GM12878 (cell line): ENCODE results near the gene DIDO1. TPM values are rescaled to one million over a fixed set of nuclear protein-coding genes. Genes with fewer than 3 reads are reported as not detected.
"Not testable (repeated sequence)": the region's sequence is repeated elsewhere in the genome, so short reads cannot be mapped to it uniquely, and the experiment has no call there.

Source experiments
- ATAC-seq: fragments of 200-7000 bp; cut with Tn5 transposase; 3 replicates; pipeline ENCODE4 v1.9.1; 2020; ENCODE audit warnings: mild to moderate bottlenecking, moderate library complexity
- BruUV-seq: library from RNA; stranded (reverse); fragments of 400-500 nt; replicated peaks from 2 replicates; lab custom pipeline; 2021; lab: Mats Ljungman, UMichigan
- CTCF ChIA-PET: fragments of 300-600 bp; sonication (Branson Sonifier 250); formaldehyde crosslinking; extraction: SDS; loops from one replicate; lab custom pipeline; 2021; ENCODE audit warnings: inconsistent platforms; lab: Yijun Ruan, JAX
- POLR2A ChIA-PET: fragments of 350-600 bp; formaldehyde crosslinking; extraction: SDS; loops from one replicate; lab custom pipeline; 2021; ENCODE audit warnings: inconsistent platforms; lab: Charles Lee
- RAD21 ChIA-PET: fragments of 300-600 bp; sonication (Branson Sonifier 250); formaldehyde crosslinking; loops from one replicate; lab custom pipeline; 2023; ENCODE audit warnings: antibody characterized with exemption; ENCODE audit not compliant: unreplicated experiment; lab: Charles Lee
- SMC1A ChIA-PET: fragments of 300-600 bp; sonication (Branson Sonifier 250); formaldehyde crosslinking; loops from one replicate; lab custom pipeline; 2023; ENCODE audit not compliant: unreplicated experiment, uncharacterized antibody; lab: Charles Lee
- DNase-seq: peaks from one replicate; pipeline ENCODE4 v3.0.0-alpha.2; 2011; ENCODE audit warnings: low read depth, low spot score
- FAIRE-seq: peaks from 3 replicates; lab custom pipeline; 2011; peaks lifted over from hg19 to GRCh38; lab: Jason Lieb, UNC
- H2AFZ ChIP-seq: 2 replicates; pipeline ENCODE4 v1.6.0; 2011; ENCODE audit warnings: low read depth, low read length, control low read depth; ENCODE audit not compliant: control insufficient read depth
- H3K27ac ChIP-seq: 2 replicates; pipeline ENCODE4 v1.5.1; 2011; ENCODE audit warnings: control low read depth; ENCODE audit not compliant: control insufficient read depth, insufficient read depth
- H3K27me3 ChIP-seq, 2 experiments: replicated peaks in 1 of 2; 2 replicates each; pipeline versions ENCODE4 v1.6.0 to v1.6.1; 2011; ENCODE audit warnings: low read length in 1 of 2; ENCODE audit not compliant: control insufficient read depth in 2 of 2, insufficient read depth in 2 of 2
- H3K36me3 ChIP-seq, 2 experiments: 2 replicates each; pipeline ENCODE4 v1.5.1; 2011; ENCODE audit warnings: low read length in 1 of 2; ENCODE audit not compliant: control insufficient read depth in 2 of 2, insufficient read depth in 2 of 2
- H3K4me1 ChIP-seq: 2 replicates; pipeline ENCODE4 v1.6.1; 2011; ENCODE audit warnings: mild to moderate bottlenecking, low read length, moderate library complexity, mixed read lengths; ENCODE audit not compliant: control insufficient read depth, insufficient read depth
- H3K4me2 ChIP-seq: 2 replicates; pipeline ENCODE4 v1.6.0; 2011; ENCODE audit warnings: control low read depth; ENCODE audit not compliant: control insufficient read depth, insufficient read depth
- H3K4me3 ChIP-seq: fragments of 200-600 bp; sonication (generic); 2 replicates; pipeline ENCODE4 v1.5.1; 2016
- H3K79me2 ChIP-seq: 2 replicates; pipeline ENCODE4 v1.6.0; 2011; ENCODE audit warnings: low read length; ENCODE audit not compliant: control insufficient read depth, insufficient read depth
- H3K9ac ChIP-seq: 2 replicates; pipeline ENCODE4 v1.8.0; 2011; ENCODE audit warnings: low read length, control low read depth, mixed read lengths; ENCODE audit not compliant: control insufficient read depth, insufficient read depth
- H3K9me3 ChIP-seq: replicated peaks from 3 replicates; pipeline ENCODE4 v1.5.1; 2011; ENCODE audit warnings: mild to moderate bottlenecking, low read length; ENCODE audit not compliant: control insufficient read depth, insufficient read depth
- H4K20me1 ChIP-seq: 2 replicates; pipeline ENCODE4 v1.6.0; 2011; ENCODE audit not compliant: control insufficient read depth, insufficient read depth
- BCL11A ChIP-seq: IDR thresholded peaks from 2 replicates; pipeline ENCODE4 v1.6.1; 2011; ENCODE audit warnings: low read depth, low read length
- GATAD2B ChIP-seq: fragments of 450-650 bp; conservative IDR thresholded peaks from 2 replicates; pipeline ENCODE4 v1.6.1; 2017; ENCODE audit warnings: low read depth, mild to moderate bottlenecking, moderate library complexity
- HDGF ChIP-seq: fragments of 450-650 bp; IDR thresholded peaks from 2 replicates; pipeline ENCODE4 v1.6.1; 2016; ENCODE audit warnings: antibody characterized with exemption
- MTA3 ChIP-seq: IDR thresholded peaks from 2 replicates; pipeline ENCODE4 v1.6.1; 2012; ENCODE audit warnings: low read length, inconsistent platforms, borderline replicate concordance
- NFXL1 ChIP-seq: fragments of 450-650 bp; IDR thresholded peaks from 2 replicates; pipeline ENCODE4 v1.6.1; 2017; ENCODE audit warnings: antibody characterized with exemption, mild to moderate bottlenecking, borderline replicate concordance
- RB1 ChIP-seq: fragments of 450-650 bp; formaldehyde crosslinking; IDR thresholded peaks from 2 replicates; pipeline ENCODE4 v1.6.1; 2017; ENCODE audit warnings: mild to moderate bottlenecking, borderline replicate concordance
- TARDBP ChIP-seq: IDR thresholded peaks from 2 replicates; pipeline ENCODE4 v1.6.1; 2016; ENCODE audit warnings: borderline replicate concordance
- TCF3 ChIP-seq: IDR thresholded peaks from 2 replicates; pipeline ENCODE4 v1.6.1; 2012; ENCODE audit warnings: low read depth, mild to moderate bottlenecking, low read length, borderline replicate concordance; ENCODE audit not compliant: insufficient read depth
- ZNF384 ChIP-seq: IDR thresholded peaks from 2 replicates; pipeline ENCODE4 v1.6.1; 2012; ENCODE audit warnings: low read depth, mild to moderate bottlenecking, low read length, improper control_type of control experiment, borderline replicate concordance
- ZSCAN29 ChIP-seq: fragments of 450-650 bp; IDR thresholded peaks from 2 replicates; pipeline ENCODE4 v1.6.1; 2017; ENCODE audit warnings: mild to moderate bottlenecking, moderate library complexity
- WGBS: methylation state at CpG from one replicate; pipeline ENCODE4 v1.1.6; 2016; ENCODE audit warnings: low lambda C conversion rate; ENCODE audit not compliant: insufficient replicate concordance, insufficient coverage; ENCODE audit errors: missing lambda C conversion rate; 5-methylcytosine and 5-hydroxymethylcytosine counted together
- in situ Hi-C: fragments of 300-500 bp; cut with MboI; formaldehyde crosslinking; loops from 9 replicates; pipeline ENCODE4 v1.14.3; 2018; ENCODE audit warnings: mixed read lengths
- intact Hi-C: fragments of 100-400 bp; cut with micrococcal nuclease; formaldehyde crosslinking; loops from one replicate; pipeline ENCODE4 v1.14.2; 2022; ENCODE audit not compliant: unreplicated experiment
- polyA plus RNA-seq, 11 experiments: library from polyadenylated mRNA; depleted of rRNA in 4 of 11; unstranded in 6 of 11; stranded (reverse) in 5 of 11; fragments of >200 nt; fragmentation: Nextera tagmentation in 4 of 11; fragmentation: Illumina TruSeq in 1 of 11; extraction: Ambion mirVana in 4 of 11; extraction: Trizol in 1 of 11; gene quantifications; 1 replicate in 1 of 11; 2 replicates in 10 of 11; pipeline versions ENCODE4 v1.2.1 to v1.2.3, GENCODE V29; 2011 to 2016; ENCODE audit warnings: inconsistent platforms in 2 of 11, missing spikeins in 2 of 11, low read depth in 1 of 11
- total RNA-seq, 4 experiments: library from RNA; depleted of rRNA in 3 of 4; stranded (reverse); fragments of >200 nt in 3 of 4; fragmentation: Illumina TruSeq in 1 of 4; extraction: Trizol in 1 of 4; gene quantifications; 2 replicates each; pipeline versions ENCODE4 v1.2.1 to v1.2.3, GENCODE V29; 2013 to 2021

DIDO1 gene
- total and polyA plus RNA-seq, 10 of the 15 experiments (the other 5 are each of a cell fraction or from before 2014, with no cell fraction given) = 5.5 to 56.4 (median 38.4) TPM

GRCh38 chr20:62854121-62854520 is 72.2 kb downstream of the DIDO1 start (continued):
- no peak for TF ChIP-seq MTA3

DNA sequence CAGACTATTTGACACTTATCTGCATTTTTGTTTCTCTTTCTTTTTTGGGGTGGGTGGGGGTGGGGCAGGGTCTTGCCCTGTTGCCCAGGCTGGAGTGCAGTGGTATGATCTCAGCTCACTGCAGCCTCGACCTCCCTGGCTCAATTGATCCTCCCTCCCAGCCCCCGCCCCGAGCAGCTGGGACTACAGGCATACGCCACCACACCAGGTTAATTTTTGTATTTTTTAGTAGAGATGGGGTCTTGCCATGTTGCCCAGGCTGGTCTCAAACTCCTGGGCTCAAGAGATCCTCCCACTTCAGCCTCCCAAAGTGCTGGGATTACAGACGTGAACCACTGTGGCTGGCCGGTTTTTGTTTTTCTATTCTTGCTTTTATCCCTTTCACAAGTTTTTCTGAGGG is 73.0 kb downstream of the DIDO1 start:
- H2AFZ ChIP-seq, BruUV-seq, DNase-seq, intact Hi-C loops, H3K27ac ChIP-seq, H3K36me3 ChIP-seq, H3K27me3 ChIP-seq, H3K9ac ChIP-seq, H3K4me2 ChIP-seq, H3K4me1 ChIP-seq, RAD21 ChIA-PET, in situ Hi-C loops, CTCF ChIA-PET, FAIRE-seq, H3K4me3 ChIP-seq, POLR2A ChIA-PET, SMC1A ChIA-PET, H4K20me1 ChIP-seq, ATAC-seq, H3K79me2 ChIP-seq, H3K9me3 ChIP-seq: not testable (repeated sequence)
- WGBS = 61% methylated on average over 3 of the region's 6 CpGs

GRCh38 chr20:62852841-62853240 is 73.5 kb downstream of the DIDO1 start:
- SMC1A ChIA-PET = no interaction called here
- Histone ChIP-seq H3K36me3 (no peaks in the 10 kb centered on the region), H3K4me1 (no peaks in the 10 kb centered on the region; the same call in 1 of the 2 replicates), H3K27me3 (no peaks in the 10 kb centered on the region), H3K4me3 (no peak overlapping the region), H3K79me2 (no peaks in the 10 kb centered on the region), H3K4me2 (no peak overlapping the region), H3K9me3 (no peaks in the 10 kb centered on the region), H4K20me1 (no peaks in the 10 kb centered on the region), H3K27ac (no peak overlapping the region), H3K9ac (no peak overlapping the region), H2AFZ (no peak overlapping the region)
- CTCF ChIA-PET = no interaction called here
- POLR2A ChIA-PET = no interaction called here
- ATAC-seq (no peak), FAIRE-seq (no peak), DNase-seq (no peak)
- WGBS = 93% methylated on average over 12 of the region's 12 CpGs
- TF ChIP-seq TARDBP (no peak), ZNF384 (no peak), HDGF (no peak), NFXL1 (no peak), BCL11A (no peak), RB1 (no peak), TCF3 (no peak), GATAD2B (no peak), ZSCAN29 (no peak)
- intact Hi-C loops (no loop called here), in situ Hi-C loops (no loop called here)
- BruUV-seq = no TSS peak
- RAD21 ChIA-PET = no interaction called here
